HepG2 (cell line): Measurements from ENCODE around the gene SNX10. TPM values are rescaled to one million over a fixed set of nuclear protein-coding genes. Genes with fewer than 3 reads are reported as not detected.
A peak's percentile ranks its signal among the peaks of the same experiment; 100 is the strongest.

Source experiments
- IRF2 ChIP-seq: IDR thresholded peaks from 2 replicates; pipeline ENCODE4 v1.6.1; 2018; ENCODE audit warnings: missing genetic modification reagents, missing compliant biosample characterization
- KDM2A ChIP-seq: sonication (generic); formaldehyde crosslinking; IDR thresholded peaks from 2 replicates; pipeline ENCODE4 v1.4.0; 2020; ENCODE audit warnings: low read depth, missing genetic modification reagents, borderline replicate concordance
- MAZ ChIP-seq, 2 experiments: sonication (generic) in 1 of 2; formaldehyde crosslinking in 1 of 2; IDR thresholded peaks; 2 replicates each; pipeline versions ENCODE4 v1.5.0 to v1.6.1; 2012 to 2020; ENCODE audit warnings: low read depth in 2 of 2, mild to moderate bottlenecking in 2 of 2, borderline replicate concordance in 1 of 2, improper control_type of control experiment in 1 of 2, low read length in 1 of 2, missing genetic modification reagents in 1 of 2, moderate library complexity in 1 of 2
- MED8 ChIP-seq: sonication (generic); formaldehyde crosslinking; IDR thresholded peaks from 2 replicates; pipeline ENCODE4 v1.8.1; 2023; ENCODE audit warnings: mild to moderate bottlenecking, missing genetic modification reagents; ENCODE audit not compliant: insufficient replicate concordance
- MIXL1 ChIP-seq: IDR thresholded peaks from 2 replicates; pipeline ENCODE4 v1.6.1; 2016
- SALL1 ChIP-seq: sonication (generic); formaldehyde crosslinking; IDR thresholded peaks from 2 replicates; pipeline ENCODE4 v1.8.0; 2022; ENCODE audit warnings: mild to moderate bottlenecking, missing genetic modification reagents
- SP140L ChIP-seq: sonication (generic); formaldehyde crosslinking; IDR thresholded peaks from 2 replicates; pipeline ENCODE4 v1.4.0; 2020; ENCODE audit warnings: missing genetic modification reagents, borderline replicate concordance
- ZNF546 ChIP-seq: sonication (generic); formaldehyde crosslinking; conservative IDR thresholded peaks from 2 replicates; pipeline ENCODE4 v1.8.1; 2023; ENCODE audit warnings: mild to moderate bottlenecking, missing genetic modification reagents
- ZNF614 ChIP-seq: IDR thresholded peaks from 2 replicates; pipeline ENCODE4 v1.6.1; 2018; ENCODE audit warnings: missing biosample characterization, missing genetic modification reagents, inconsistent platforms, borderline replicate concordance
- ZNF749 ChIP-seq: sonication (generic); formaldehyde crosslinking; IDR thresholded peaks from 2 replicates; pipeline ENCODE4 v1.8.0; 2022; ENCODE audit warnings: mild to moderate bottlenecking, missing genetic modification reagents, moderate library complexity, borderline replicate concordance
- ZNF792 ChIP-seq: IDR thresholded peaks from 2 replicates; pipeline ENCODE4 v1.6.1; 2016
- polyA plus RNA-seq, 8 experiments: library from polyadenylated mRNA; depleted of rRNA in 3 of 8; stranded (reverse) in 7 of 8; unstranded in 1 of 8; fragments of >200 nt; fragmentation: Illumina TruSeq in 4 of 8; extraction: Trizol in 4 of 8; gene quantifications; 2 replicates each; pipeline versions ENCODE4 v1.2.1 to v1.2.3, GENCODE V29; 2011 to 2016; ENCODE audit warnings: low read depth in 4 of 8, missing spikeins in 1 of 8, mixed read lengths in 1 of 8; ENCODE audit not compliant: insufficient read depth in 1 of 8
- total RNA-seq, 5 experiments: library from RNA; depleted of rRNA; stranded (reverse); fragments of >200 nt; fragmentation: Illumina TruSeq; extraction: Trizol; gene quantifications; 2 replicates each; pipeline ENCODE4 v1.2.3, GENCODE V29; 2016; ENCODE audit warnings: low read depth in 1 of 5
- TF ChIP-seq, protein P1 (sequence below): sonication (generic); formaldehyde crosslinking; IDR thresholded peaks from 2 replicates; pipeline ENCODE4 v1.4.0; 2020; ENCODE audit warnings: mild to moderate bottlenecking, missing genetic modification reagents
- TF ChIP-seq, protein P2 (sequence below): sonication (generic); formaldehyde crosslinking; IDR thresholded peaks from 2 replicates; pipeline ENCODE4 v1.5.0; 2020; ENCODE audit warnings: missing genetic modification reagents
- TF ChIP-seq, protein P3 (sequence below): sonication (generic); formaldehyde crosslinking; IDR thresholded peaks from 2 replicates; pipeline ENCODE4 v1.8.0; 2022; ENCODE audit warnings: mild to moderate bottlenecking, missing genetic modification reagents, borderline replicate concordance
- TF ChIP-seq, protein P4 (sequence below): sonication (generic); formaldehyde crosslinking; conservative IDR thresholded peaks from 2 replicates; pipeline ENCODE4 v1.5.0; 2020; ENCODE audit warnings: missing genetic modification reagents
- TF ChIP-seq, protein P5 (sequence below): IDR thresholded peaks from 2 replicates; pipeline ENCODE4 v1.6.1; 2018; ENCODE audit warnings: missing genetic modification reagents, mild to moderate bottlenecking, missing compliant biosample characterization

SNX10 gene
- total and polyA plus RNA-seq, 2 of the 13 experiments (the other 11 are each of a cell fraction or from before 2014, with no cell fraction given): 26.0 to 27.6 TPM

DNA sequence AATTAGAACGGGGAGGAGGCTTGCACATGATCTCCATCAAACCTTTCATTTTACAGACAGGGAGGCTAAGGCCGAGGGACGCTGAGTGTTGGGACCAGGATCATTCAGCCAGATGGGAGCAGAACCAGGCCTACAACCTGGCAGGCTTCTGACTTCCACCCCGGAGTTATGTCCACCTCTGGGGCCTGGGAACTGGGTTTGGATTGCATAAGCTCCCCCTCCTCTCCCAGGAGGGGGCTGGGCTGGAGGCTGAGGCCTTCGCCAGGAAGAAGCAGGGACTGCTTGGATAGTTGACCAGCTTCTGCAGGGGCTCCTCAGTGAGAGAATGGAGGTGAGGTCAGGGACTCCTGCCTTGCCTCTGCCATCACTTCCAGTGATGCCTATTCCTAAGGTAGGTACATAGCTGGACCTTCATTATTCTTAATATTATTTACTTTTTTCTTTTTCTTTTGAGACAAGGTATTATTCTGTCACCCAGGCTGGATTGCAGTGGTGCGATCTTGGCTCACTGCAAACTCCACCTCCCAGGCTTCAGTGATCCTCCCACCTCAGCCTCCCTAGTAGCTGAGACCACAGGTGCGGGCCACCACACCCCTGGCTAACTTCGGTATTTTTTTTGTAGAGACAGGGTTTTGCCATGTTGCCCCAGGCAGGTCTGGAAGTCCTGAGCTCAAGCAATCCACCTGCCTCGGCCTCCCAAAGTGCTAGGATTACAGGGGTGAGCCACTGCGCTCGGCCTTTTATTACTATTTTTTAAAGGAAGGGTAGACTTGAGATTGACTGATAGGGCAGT is 1.3 kb downstream of the SNX10 start (continued):
- TF ChIP-seq, protein P1, sequence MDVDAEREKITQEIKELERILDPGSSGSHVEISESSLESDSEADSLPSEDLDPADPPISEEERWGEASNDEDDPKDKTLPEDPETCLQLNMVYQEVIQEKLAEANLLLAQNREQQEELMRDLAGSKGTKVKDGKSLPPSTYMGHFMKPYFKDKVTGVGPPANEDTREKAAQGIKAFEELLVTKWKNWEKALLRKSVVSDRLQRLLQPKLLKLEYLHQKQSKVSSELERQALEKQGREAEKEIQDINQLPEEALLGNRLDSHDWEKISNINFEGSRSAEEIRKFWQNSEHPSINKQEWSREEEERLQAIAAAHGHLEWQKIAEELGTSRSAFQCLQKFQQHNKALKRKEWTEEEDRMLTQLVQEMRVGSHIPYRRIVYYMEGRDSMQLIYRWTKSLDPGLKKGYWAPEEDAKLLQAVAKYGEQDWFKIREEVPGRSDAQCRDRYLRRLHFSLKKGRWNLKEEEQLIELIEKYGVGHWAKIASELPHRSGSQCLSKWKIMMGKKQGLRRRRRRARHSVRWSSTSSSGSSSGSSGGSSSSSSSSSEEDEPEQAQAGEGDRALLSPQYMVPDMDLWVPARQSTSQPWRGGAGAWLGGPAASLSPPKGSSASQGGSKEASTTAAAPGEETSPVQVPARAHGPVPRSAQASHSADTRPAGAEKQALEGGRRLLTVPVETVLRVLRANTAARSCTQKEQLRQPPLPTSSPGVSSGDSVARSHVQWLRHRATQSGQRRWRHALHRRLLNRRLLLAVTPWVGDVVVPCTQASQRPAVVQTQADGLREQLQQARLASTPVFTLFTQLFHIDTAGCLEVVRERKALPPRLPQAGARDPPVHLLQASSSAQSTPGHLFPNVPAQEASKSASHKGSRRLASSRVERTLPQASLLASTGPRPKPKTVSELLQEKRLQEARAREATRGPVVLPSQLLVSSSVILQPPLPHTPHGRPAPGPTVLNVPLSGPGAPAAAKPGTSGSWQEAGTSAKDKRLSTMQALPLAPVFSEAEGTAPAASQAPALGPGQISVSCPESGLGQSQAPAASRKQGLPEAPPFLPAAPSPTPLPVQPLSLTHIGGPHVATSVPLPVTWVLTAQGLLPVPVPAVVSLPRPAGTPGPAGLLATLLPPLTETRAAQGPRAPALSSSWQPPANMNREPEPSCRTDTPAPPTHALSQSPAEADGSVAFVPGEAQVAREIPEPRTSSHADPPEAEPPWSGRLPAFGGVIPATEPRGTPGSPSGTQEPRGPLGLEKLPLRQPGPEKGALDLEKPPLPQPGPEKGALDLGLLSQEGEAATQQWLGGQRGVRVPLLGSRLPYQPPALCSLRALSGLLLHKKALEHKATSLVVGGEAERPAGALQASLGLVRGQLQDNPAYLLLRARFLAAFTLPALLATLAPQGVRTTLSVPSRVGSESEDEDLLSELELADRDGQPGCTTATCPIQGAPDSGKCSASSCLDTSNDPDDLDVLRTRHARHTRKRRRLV (CRISPR knock-in tag): no peak
- TF ChIP-seq MIXL1 (CRISPR knock-in tag): no peak
- TF ChIP-seq, protein P2, sequence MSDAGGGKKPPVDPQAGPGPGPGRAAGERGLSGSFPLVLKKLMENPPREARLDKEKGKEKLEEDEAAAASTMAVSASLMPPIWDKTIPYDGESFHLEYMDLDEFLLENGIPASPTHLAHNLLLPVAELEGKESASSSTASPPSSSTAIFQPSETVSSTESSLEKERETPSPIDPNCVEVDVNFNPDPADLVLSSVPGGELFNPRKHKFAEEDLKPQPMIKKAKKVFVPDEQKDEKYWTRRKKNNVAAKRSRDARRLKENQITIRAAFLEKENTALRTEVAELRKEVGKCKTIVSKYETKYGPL (CRISPR knock-in tag): peak; percentile 97
- no peak for TF ChIP-seq ZNF749 (CRISPR knock-in tag)
- 0 out of 2 replicates have a peak, but pooled peaks have one; percentile 26 for TF ChIP-seq ZNF614 (CRISPR knock-in tag)
- TF ChIP-seq, protein P3, sequence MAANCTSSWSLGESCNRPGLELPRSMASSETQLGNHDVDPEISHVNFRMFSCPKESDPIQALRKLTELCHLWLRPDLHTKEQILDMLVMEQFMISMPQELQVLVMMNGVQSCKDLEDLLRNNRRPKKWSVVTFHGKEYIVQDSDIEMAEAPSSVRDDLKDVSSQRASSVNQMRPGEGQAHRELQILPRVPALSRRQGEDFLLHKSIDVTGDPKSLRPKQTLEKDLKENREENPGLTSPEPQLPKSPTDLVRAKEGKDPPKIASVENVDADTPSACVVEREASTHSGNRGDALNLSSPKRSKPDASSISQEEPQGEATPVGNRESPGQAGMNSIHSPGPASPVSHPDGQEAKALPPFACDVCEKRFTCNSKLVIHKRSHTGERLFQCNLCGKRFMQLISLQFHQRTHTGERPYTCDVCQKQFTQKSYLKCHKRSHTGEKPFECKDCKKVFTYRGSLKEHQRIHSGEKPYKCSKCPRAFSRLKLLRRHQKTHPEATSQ (CRISPR knock-in tag): no peak
- 0 out of 2 replicates have a peak, but pooled peaks have one; percentile 31 for TF ChIP-seq ZNF546 (CRISPR knock-in tag)
- TF ChIP-seq, protein P4, sequence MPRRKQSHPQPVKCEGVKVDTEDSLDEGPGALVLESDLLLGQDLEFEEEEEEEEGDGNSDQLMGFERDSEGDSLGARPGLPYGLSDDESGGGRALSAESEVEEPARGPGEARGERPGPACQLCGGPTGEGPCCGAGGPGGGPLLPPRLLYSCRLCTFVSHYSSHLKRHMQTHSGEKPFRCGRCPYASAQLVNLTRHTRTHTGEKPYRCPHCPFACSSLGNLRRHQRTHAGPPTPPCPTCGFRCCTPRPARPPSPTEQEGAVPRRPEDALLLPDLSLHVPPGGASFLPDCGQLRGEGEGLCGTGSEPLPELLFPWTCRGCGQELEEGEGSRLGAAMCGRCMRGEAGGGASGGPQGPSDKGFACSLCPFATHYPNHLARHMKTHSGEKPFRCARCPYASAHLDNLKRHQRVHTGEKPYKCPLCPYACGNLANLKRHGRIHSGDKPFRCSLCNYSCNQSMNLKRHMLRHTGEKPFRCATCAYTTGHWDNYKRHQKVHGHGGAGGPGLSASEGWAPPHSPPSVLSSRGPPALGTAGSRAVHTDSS (CRISPR knock-in tag): no peak
- TF ChIP-seq MAZ (IDR thresholded peaks at IDR 0.05; ENCODE audit: borderline replicate concordance, low read depth, low read length): no peak
- peak; percentile 32; the same call in 1 of the 2 replicates for TF ChIP-seq MAZ (CRISPR knock-in tag; IDR thresholded peaks at IDR 0.05; ENCODE audit: low read depth)
- 0 out of 2 replicates have a peak, but pooled peaks have one; percentile 31 for TF ChIP-seq ZNF792 (CRISPR knock-in tag)
- TF ChIP-seq IRF2: 0 out of 2 replicates have a peak, but pooled peaks have one; percentile 58
- no peak for TF ChIP-seq SP140L (CRISPR knock-in tag)
- no peak for TF ChIP-seq MED8 (CRISPR knock-in tag)
- TF ChIP-seq, protein P5, sequence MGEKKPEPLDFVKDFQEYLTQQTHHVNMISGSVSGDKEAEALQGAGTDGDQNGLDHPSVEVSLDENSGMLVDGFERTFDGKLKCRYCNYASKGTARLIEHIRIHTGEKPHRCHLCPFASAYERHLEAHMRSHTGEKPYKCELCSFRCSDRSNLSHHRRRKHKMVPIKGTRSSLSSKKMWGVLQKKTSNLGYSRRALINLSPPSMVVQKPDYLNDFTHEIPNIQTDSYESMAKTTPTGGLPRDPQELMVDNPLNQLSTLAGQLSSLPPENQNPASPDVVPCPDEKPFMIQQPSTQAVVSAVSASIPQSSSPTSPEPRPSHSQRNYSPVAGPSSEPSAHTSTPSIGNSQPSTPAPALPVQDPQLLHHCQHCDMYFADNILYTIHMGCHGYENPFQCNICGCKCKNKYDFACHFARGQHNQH (CRISPR knock-in tag): 0 out of 2 replicates have a peak, but pooled peaks have one; percentile 22
- 0 out of 2 replicates have a peak, but pooled peaks have one; percentile 19 for TF ChIP-seq KDM2A
- TF ChIP-seq SALL1: peak; percentile 73
